ENCODE data around the gene AHNAK2.

The AHNAK2 gene

DNA sequence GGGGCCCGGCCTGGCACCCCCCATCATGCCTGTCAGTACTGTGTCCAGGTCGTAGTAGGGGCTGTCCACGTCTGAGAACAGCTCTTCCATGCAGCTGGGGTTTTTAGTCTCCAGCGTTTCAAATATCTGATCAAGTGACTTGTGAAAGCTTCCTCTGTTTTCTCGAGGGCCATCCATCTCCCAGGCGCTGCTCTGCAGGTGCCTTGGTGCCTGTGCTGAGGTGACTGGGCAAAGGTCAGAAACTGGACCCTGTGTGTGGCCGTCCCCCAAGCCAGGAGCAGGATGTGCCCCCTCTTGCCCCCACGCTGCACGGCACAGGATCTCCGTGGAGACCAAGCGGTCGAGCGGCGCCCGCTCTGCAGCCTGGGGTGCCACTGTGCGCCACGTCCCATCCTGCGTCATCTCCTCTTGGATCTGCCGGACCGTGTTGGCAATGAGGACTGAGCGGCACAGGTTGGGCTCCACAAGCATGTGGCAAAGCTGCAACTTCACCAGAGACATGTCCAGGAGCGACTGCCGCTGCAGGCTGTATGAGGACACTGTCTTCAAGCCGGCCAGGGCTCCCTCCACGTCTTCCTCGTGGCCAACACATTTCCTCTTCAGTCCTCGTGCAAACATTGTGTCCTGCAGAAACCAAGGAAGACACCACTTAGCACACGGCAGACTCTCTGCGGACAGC lies 33.3 kb upstream of the AHNAK2 start:
- DNase-seq (ENCODE audit: low read depth), result no peak
- H3K4me3 ChIP-seq (ENCODE audit: control insufficient read depth, low read depth, low read length), result no peak overlapping the region
- TF ChIP-seq CTCF (conservative IDR thresholded peaks at IDR 0.05; ENCODE audit: control insufficient read depth, insufficient read depth, low read depth, low read length), result no peak

GRCh38 chr14:105010891-105011291 lies 32.7 kb upstream of the AHNAK2 start:
- no peak for DNase-seq (ENCODE audit: low read depth)
- no peak overlapping the region for H3K4me3 ChIP-seq (ENCODE audit: control insufficient read depth, low read depth, low read length)
- no peak for TF ChIP-seq CTCF (conservative IDR thresholded peaks at IDR 0.05; ENCODE audit: control insufficient read depth, insufficient read depth, low read depth, low read length)

- H3K4me3 ChIP-seq (ENCODE audit: control insufficient read depth, low read depth, low read length), result no peak overlapping the region
- TF ChIP-seq CTCF (conservative IDR thresholded peaks at IDR 0.05; ENCODE audit: control insufficient read depth, insufficient read depth, low read depth, low read length), result no peak
- DNase-seq (ENCODE audit: low read depth), result no peak
Observed at GRCh38 chr14:105010106-105010505, 31.9 kb upstream of the AHNAK2 start.

GRCh38 chr14:105007593-105008264 lies 29.6 kb upstream of the AHNAK2 start:
- no peak for TF ChIP-seq CTCF (conservative IDR thresholded peaks at IDR 0.05; ENCODE audit: control insufficient read depth, insufficient read depth, low read depth, low read length)
- no peak overlapping the region for H3K4me3 ChIP-seq (ENCODE audit: control insufficient read depth, low read depth, low read length)
- DNase-seq (ENCODE audit: low read depth), result no peak

- no peak for TF ChIP-seq CTCF (conservative IDR thresholded peaks at IDR 0.05; ENCODE audit: control insufficient read depth, insufficient read depth, low read depth, low read length)
- DNase-seq (ENCODE audit: low read depth), result no peak
- no peak overlapping the region for H3K4me3 ChIP-seq (ENCODE audit: control insufficient read depth, low read depth, low read length)
Observed at GRCh38 chr14:105006831-105007592, 28.8 kb upstream of the AHNAK2 start.

GRCh38 chr14:105005929-105006830 lies 28.0 kb upstream of the AHNAK2 start:
- no peak for DNase-seq (ENCODE audit: low read depth)
- H3K4me3 ChIP-seq (ENCODE audit: control insufficient read depth, low read depth, low read length), result no peak overlapping the region
- TF ChIP-seq CTCF (conservative IDR thresholded peaks at IDR 0.05; ENCODE audit: control insufficient read depth, insufficient read depth, low read depth, low read length), result no peak

All from fibroblast of mammary gland (primary cell).